ENCODE measurements around the gene USP21.

The USP21 gene

DNA sequence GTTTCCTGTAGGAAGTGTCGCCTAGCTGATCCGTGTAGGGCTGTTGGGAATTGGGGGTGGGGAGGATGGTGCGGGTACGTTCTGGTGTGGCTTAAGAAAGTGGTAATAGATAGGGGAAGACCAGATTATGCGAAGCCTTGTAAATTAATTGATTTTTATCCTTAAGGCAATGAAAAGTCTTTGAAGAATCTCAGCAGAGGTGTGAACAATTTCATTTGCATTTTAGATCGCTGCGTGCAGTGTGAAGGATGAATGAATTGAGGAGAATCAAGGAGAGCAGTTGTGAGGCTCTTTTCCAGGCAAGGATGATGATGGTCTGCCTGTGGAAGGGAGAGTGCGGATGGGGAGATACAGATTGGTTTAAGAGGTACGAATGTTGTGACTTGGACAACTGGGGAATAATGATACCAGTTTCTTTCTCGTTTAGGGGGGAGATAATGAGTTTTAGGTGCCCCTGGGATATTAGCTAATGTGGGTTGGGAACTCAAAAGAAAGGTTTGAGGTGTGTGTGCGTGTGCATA is 26.0 kb upstream of the USP21 start:
- no peak for DNase-seq

- no peak for DNase-seq
Observed at GRCh38 chr1:161137881-161138280, 21.4 kb upstream of the USP21 start.

- no peak for DNase-seq
Observed at GRCh38 chr1:161138431-161138830, 20.9 kb upstream of the USP21 start.

- DNase-seq = peak; percentile 54
Observed at GRCh38 chr1:161139766-161140165, 19.5 kb upstream of the USP21 start.

GRCh38 chr1:161140755-161141400 is 18.4 kb upstream of the USP21 start:
- no peak for DNase-seq

GRCh38 chr1:161145832-161146231 is 13.5 kb upstream of the USP21 start:
- no peak for DNase-seq

DNA sequence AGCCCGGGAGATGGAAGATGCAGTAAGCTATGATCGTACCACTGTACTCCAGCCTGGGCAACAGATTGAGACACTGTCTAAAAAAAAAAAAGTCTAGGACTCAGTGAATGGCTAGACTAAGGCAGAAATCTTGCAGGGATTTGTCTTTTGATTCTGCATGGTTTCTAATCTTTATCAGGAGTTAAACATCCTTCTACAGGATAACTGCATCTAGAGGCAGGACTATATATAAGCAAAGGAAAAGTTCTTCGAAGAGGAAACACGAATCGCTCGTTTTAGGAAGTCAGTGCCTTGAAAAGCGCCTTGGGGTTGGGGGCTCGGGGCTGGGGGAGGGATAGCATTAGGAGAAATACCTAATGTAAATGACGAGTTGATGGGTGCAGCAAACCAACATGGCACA is 6.1 kb upstream of the USP21 start:
- DNase-seq = no peak

DNA sequence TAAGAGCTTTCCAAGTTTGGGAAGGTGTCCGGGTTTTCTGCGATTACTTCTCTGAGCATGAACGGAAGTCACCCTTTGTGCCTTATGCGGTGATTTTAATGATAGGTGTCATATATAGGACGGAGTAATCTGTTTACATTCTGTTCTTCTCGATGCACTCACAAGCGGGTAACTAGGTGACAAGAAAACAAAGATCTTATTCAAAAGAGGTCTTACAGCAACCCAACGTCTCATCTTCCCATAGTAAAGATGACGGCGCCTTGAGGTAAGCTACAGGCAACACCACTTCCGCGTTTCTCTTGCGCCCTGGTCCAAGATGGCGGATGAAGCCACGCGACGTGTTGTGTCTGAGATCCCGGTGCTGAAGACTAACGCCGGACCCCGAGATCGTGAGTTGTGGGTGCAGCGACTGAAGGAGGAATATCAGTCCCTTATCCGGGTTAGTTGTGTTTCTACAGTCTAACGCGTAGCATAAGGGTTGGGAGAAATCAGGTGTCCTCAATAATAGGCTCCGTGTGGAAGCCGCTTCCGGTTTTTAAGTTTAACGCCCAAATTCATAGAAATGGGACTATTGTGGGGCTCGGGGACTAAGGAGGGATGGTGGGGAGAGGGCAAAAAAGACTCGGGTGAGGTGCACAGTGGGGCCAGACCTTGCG is 5.5 kb upstream of the USP21 start, which contains the start of gene UFC1:
UFC1 (plus strand) TSS at position 297 of the 656 bp plus-strand sequence; CDS start at position 317, 20 bp downstream.
- DNase-seq = peak; percentile 85

DNA sequence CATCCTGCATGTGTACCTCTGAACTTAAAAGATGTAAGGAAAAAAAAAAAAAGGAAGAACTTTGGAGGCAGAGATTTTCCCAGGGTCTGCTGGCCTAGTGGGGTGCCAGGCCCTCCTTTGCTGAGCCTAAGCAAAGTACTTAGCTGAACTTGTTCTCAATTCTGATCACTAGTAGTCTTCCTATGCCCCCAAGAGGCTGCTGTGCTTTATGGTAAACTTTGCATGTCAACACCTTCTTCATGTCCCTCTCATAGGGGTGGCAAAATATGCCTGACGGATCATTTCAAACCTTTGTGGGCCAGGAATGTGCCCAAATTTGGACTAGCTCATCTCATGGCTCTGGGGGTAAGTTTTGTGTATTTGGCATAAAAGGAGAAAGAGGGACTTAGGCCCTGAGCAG is 1.4 kb upstream of the USP21 start:
- DNase-seq = no peak

GRCh38 chr1:161158316-161159010 is 837 bp upstream of the USP21 start:
- DNase-seq = no peak

GRCh38 chr1:161159913-161160243 is 578 bp downstream of the USP21 start:
- DNase-seq = no peak

- no peak for DNase-seq
Observed at GRCh38 chr1:161160671-161161145, 1.4 kb downstream of the USP21 start.

DNA sequence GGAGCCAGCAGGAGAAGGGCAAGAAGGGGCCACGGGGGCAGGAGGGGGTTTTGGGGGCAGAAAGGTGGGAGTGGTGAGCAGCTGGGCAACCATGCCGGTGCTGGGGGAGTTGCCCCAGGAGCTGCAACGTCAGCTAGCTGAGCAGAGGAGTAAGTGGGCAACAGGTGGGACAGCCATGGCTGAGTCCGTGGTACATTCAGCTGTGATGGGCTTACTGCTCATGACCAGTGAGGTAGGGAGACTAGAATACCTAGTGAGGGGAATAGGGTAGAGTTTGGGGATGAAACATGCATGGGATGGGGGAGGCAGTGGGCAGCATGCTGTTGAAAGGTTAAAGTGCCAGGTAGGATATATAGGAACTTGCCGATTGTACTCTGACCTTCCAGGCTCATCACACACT is 2.4 kb downstream of the USP21 start:
- DNase-seq = no peak

DNA sequence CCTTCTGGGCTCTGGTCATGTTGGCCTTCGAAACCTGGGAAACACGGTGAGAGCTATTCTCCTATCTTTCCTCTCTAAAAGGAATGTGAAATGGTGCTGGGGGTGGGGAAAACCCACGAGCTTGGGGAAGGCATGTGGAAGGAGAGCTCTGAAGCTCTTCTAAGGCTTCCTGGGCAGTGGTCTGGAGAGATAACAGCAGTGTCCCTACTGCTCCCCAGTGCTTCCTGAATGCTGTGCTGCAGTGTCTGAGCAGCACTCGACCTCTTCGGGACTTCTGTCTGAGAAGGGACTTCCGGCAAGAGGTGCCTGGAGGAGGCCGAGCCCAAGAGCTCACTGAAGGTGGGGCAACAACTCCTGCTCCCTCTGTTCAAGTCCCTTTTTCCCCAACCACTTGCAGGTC is 2.8 kb downstream of the USP21 start:
- DNase-seq = no peak

- no peak for DNase-seq
Observed at GRCh38 chr1:161162806-161163205, 3.5 kb downstream of the USP21 start.

DNA sequence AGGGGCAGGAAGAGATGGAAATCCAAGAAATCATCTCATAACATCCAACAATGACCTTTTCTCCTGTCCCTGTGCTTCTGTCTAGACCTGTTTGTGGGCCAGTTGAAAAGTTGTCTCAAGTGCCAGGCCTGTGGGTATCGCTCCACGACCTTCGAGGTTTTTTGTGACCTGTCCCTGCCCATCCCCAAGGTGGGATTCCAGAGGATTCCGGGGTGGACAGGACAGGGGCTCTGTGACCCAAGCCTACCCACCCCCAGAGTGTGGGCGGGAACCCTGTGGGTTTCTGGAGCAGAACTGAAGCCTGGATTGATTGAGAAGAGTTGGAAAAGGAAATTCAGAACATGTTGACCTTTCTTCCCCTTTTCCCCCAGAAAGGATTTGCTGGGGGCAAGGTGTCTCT is 4.5 kb downstream of the USP21 start:
- no peak for DNase-seq

DNA sequence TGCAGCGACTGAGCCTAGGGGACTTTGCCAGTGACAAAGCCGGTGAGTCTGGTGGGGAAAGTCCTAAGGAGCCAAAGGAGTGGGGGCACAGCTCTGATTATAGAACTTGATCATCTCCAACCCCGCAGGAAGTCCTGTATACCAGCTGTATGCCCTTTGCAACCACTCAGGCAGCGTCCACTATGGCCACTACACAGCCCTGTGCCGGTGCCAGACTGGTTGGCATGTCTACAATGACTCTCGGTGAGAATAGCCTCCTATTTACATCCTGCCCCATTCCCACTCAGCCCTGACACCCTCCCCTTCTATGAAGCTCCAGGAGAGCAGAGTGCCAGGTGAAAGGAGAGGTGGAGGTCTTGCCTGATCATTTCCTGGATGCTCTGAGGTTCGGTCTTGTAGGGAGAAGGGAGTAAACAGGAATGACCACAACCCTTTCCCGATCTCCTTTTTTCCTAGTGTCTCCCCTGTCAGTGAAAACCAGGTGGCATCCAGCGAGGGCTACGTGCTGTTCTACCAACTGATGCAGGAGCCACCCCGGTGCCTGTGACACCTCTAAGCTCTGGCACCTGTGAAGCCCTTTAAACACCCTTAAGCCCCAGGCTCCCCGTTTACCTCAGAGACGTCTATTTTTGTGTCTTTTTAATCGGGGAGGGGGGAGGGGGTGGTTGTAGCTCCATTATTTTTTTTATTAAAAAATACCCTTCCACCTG is 5.8 kb downstream of the USP21 start:
- DNase-seq = no peak

DNA sequence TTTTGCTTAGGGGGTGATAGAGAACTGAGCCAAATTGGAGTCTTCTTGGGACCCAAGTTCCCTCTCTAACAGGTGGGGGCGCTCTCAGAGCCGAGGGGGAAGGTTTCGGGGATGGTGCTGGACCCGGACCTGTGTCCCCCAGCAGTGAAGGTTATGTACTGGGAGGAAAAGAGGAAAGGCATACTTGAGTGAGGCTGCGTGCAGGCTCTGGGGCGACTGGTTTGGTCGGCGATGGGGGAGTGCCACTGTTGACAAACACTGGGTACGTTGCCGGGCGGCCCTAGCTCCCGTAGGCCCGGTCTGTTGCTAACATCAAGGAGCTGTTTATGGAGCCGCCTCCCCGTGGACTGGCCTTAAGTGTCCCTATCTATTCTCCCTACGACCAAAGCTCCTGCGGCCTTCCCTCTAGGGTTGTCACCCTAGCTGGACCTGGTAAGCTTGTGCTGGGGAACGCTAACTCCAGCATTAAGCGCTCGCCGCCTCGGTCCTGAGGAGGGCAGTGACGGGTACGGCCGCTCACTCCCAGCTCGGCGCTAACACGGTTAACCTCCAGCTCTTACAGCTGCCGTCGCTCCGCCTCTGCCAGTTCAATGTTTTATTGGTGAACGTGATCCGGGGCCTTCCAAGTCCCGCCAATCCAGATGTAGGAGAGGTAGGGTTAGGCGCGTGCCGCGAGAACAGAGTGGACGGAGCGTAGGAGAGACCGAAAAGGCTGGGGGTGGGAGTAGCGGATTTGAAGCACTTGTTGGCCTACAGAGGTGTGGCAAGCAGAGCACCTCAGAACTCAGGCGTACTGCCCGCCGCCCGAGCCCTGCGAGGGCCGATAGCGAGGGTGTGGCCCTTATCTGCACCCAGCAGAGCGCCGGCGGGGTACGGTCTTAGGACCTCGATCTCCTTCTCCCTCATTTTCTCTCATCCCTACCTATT is 6.7 kb downstream of the USP21 start, which contains the start of gene PPOX:
PPOX (plus strand) TSS at position 685 of the 927 bp plus-strand sequence. CDS start 422 bp downstream, outside the sequence.
- peak; percentile 94 for DNase-seq

- no peak for DNase-seq
Observed at GRCh38 chr1:161166669-161167548, 7.6 kb downstream of the USP21 start.

DNA sequence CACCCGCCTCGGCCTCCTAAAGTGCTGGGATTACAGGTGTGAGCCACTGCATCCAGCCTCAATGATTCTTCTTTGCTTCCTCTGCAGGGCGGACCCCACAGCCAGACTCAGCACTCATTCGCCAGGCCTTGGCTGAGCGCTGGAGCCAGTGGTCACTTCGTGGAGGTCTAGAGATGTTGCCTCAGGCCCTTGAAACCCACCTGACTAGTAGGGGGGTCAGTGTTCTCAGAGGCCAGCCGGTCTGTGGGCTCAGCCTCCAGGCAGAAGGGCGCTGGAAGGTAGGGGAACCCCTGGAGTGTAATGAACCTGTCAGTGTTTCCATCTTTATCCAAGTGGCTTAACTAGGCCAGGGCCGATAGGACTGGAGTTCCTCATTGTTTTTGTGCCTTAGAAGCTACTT is 9.6 kb downstream of the USP21 start:
- no peak for DNase-seq

DNA sequence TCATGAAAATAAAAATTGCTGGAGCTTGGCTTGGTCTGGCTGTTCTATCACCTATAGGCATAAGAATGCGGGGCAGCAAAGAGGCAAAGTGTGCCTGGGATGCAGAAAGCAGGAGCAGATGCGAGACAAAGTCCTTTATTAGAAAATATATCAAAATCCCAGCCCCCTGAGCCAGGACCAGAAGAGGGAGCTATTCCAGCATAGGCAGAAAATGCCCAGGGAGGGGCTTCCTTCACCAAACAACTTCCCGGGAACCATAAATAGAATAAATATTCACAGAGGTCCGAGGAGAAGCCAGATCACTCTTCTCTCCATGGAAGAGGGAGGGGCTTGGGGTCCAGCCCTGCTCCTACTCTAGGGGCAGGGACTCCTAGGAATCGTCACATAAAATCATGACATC is 11.9 kb downstream of the USP21 start:
- no peak for DNase-seq
